Thyroid gland (tissue), 4 donors: ENCODE results near the gene DTD1.

ENCODE experiments used
- CTCF ChIP-seq, 6 experiments: fragments of 200-600 bp in 3 of 6; fragments of 450-650 bp in 3 of 6; sonication (generic) in 3 of 6; IDR thresholded peaks; one replicate each; pipeline ENCODE4 v1.5.1; 2016 to 2019; ENCODE audit warnings: antibody characterized with exemption in 6 of 6, mild to moderate bottlenecking in 2 of 6, inconsistent platforms in 1 of 6, moderate library complexity in 1 of 6
- POLR2A ChIP-seq, 2 donors: fragments of 450-650 bp; IDR thresholded peaks; one replicate each; pipeline ENCODE4 v1.6.1; 2017; ENCODE audit warnings: antibody characterized with exemption in 2 of 2, mild to moderate bottlenecking in 2 of 2, moderate library complexity in 1 of 2

GRCh38 chr20:18790787-18791186 lies 202.9 kb downstream of the DTD1 start:
- TF ChIP-seq POLR2A (IDR thresholded peaks at IDR 0.05) (no peak), CTCF (IDR thresholded peaks at IDR 0.05) (no peak)
